ENCODE results near the gene SORCS3.
A peak's percentile ranks its signal among the peaks of the same experiment; 100 is the strongest.

SORCS3 gene

DNA sequence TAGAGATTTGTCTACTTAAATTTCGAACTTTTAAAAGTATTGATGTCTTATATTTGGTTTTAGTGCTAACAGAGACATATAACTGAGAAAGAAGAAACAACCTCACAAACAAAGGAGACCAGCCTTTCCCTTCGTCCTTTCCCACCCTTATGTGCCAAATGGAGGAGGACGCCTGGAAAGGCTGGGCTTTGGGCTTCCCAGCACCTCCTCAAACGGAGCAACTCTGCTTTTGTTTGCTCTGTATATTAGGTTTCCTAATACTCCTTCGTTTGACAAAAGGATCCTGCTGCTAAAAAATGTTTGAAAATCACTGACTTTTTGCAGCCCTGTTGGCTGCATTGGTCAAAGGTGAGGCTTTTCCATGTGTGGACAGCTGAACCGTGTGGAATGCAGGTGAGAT lies 471.8 kb downstream of the SORCS3 start:
- in situ Hi-C loops (cut with HindIII; ENCODE audit: low sequenced_read_pairs): no loop called here
- TF ChIP-seq CTCF (IDR thresholded peaks at IDR 0.05; ENCODE audit: low read depth, low read length): no peak
- no peak for DNase-seq (ENCODE audit: low read depth, low spot score)
- no peak overlapping the region for H3K4me3 ChIP-seq (ENCODE audit: low read depth, low read length)

GRCh38 chr10:105113666-105114065 lies 472.6 kb downstream of the SORCS3 start:
- H3K4me3 ChIP-seq (ENCODE audit: low read depth, low read length): no peak overlapping the region
- in situ Hi-C loops (cut with HindIII; ENCODE audit: low sequenced_read_pairs): no loop called here
- no peak for DNase-seq (ENCODE audit: low read depth, low spot score)
- TF ChIP-seq CTCF (IDR thresholded peaks at IDR 0.05; ENCODE audit: low read depth, low read length): no peak

GRCh38 chr10:105121743-105122142 lies 480.7 kb downstream of the SORCS3 start:
- in situ Hi-C loops (cut with HindIII; ENCODE audit: low sequenced_read_pairs): no loop called here
- no peak overlapping the region for H3K4me3 ChIP-seq (ENCODE audit: low read depth, low read length)
- no peak for DNase-seq (ENCODE audit: low read depth, low spot score)
- no peak for TF ChIP-seq CTCF (IDR thresholded peaks at IDR 0.05; ENCODE audit: low read depth, low read length)

DNA sequence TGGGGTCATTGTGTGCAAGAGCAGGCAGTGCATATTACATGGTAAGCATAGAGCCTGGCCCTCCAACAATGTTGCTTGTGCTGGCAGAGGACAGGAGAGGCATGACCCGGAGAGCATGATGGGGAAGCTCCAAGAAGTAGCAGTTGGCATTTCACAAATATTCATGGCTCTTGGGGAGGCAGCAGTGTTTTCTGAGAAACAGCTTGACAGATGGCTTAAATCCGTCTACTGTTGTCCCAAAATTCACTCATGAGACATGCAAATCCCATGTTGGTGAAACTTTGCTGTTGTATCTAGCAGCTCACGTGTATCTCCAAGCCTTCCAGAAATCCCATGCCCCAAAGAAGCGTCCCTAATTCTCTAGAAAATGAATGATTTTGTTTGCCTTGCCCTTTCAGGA lies 487.0 kb downstream of the SORCS3 start:
- DNase-seq (ENCODE audit: low read depth, low spot score): no peak
- H3K4me3 ChIP-seq (ENCODE audit: low read depth, low read length): no peak overlapping the region
- in situ Hi-C loops (cut with HindIII; ENCODE audit: low sequenced_read_pairs): no loop called here
- no peak for TF ChIP-seq CTCF (IDR thresholded peaks at IDR 0.05; ENCODE audit: low read depth, low read length)

DNA sequence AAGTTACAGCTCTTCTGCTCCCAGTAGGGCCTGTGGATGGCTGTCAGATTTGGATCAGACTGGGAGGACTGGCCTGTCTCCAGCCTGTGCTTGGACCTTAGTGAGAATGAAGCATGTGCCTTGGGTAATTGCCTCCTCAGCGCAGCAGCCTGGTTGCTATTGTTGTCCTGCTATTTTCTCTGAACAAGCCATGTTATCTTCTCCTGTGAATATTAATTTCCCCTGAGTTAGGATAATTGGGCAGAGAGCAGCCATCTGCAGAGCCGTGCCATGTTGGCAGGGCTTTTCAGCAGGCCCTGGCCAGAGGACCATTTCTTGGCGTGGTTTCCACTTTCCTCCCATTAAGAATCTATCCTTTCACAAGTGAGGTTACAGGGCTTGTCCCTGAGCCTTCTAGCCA lies 497.3 kb downstream of the SORCS3 start:
- no peak for DNase-seq (ENCODE audit: low read depth, low spot score)
- TF ChIP-seq CTCF (IDR thresholded peaks at IDR 0.05; ENCODE audit: low read depth, low read length): no peak
- H3K4me3 ChIP-seq (ENCODE audit: low read depth, low read length): no peak overlapping the region
- in situ Hi-C loops (cut with HindIII; ENCODE audit: low sequenced_read_pairs): no loop called here

GRCh38 chr10:105139363-105139896 lies 498.3 kb downstream of the SORCS3 start:
- no peak for TF ChIP-seq CTCF (IDR thresholded peaks at IDR 0.05; ENCODE audit: low read depth, low read length)
- in situ Hi-C loops (cut with HindIII; ENCODE audit: low sequenced_read_pairs): no loop called here
- H3K4me3 ChIP-seq (ENCODE audit: low read depth, low read length): no peak overlapping the region
- peak; percentile 7 for DNase-seq (ENCODE audit: low read depth, low spot score)

DNA sequence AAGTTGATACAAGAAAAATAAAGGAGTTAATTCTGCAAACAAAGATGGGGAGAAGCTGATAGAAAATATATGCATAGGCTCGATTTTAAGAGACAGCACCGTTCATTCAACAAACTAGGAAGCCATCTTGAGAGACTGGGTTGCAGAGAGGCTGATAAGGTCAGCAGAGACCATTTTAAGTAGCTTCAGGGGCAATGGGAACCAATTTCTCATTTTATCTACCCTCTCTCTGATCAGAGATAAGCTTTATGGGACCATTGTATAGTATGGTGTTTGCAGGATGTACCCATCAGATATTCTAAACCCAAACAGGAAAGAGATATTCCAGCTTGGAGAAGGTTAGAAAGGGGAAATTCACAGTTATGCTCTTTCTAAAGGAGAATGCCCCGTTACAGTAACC lies 499.5 kb downstream of the SORCS3 start:
- no peak for TF ChIP-seq CTCF (IDR thresholded peaks at IDR 0.05; ENCODE audit: low read depth, low read length)
- in situ Hi-C loops (cut with HindIII; ENCODE audit: low sequenced_read_pairs): no loop called here
- no peak overlapping the region for H3K4me3 ChIP-seq (ENCODE audit: low read depth, low read length)
- DNase-seq (ENCODE audit: low read depth, low spot score): no peak

All from astrocyte of the spinal cord (primary cell).